ENCODE measurements around the gene WAC.
"Not testable (repeated sequence)": the region's sequence is repeated elsewhere in the genome, so short reads cannot be mapped to it uniquely, and the experiment has no call there.

The WAC gene

GRCh38 chr10:28587270-28587969 is 54.5 kb downstream of the WAC start:
- in situ Hi-C loops (cut with MboI; ENCODE audit: low sequenced_read_pairs) = no loop called here
- Histone ChIP-seq H3K4me1 (0 out of 2 replicates have a peak, but pooled peaks cover 4% of the 10 kb centered on the region), H3K27me3 (ENCODE audit: low read depth) (no peaks in the 10 kb centered on the region), H3K4me3 (no peak overlapping the region), H3K9me3 (no peaks in the 10 kb centered on the region), H3K36me3 (replicated peaks) (peaks cover 76% of the 10 kb centered on the region)
- no peak for DNase-seq (ENCODE audit: low spot score in 2 of 2)

GRCh38 chr10:28587970-28588290 is 55.0 kb downstream of the WAC start:
- H3K4me3 ChIP-seq = no peak overlapping the region
- in situ Hi-C loops (cut with MboI; ENCODE audit: low sequenced_read_pairs) = no loop called here
- H3K9me3 ChIP-seq = no peaks in the 10 kb centered on the region
- no peak for DNase-seq (ENCODE audit: low spot score in 2 of 2)
- no peaks in the 10 kb centered on the region for H3K27me3 ChIP-seq (ENCODE audit: low read depth)
- peaks cover 76% of the 10 kb centered on the region for H3K36me3 ChIP-seq (replicated peaks)
- H3K4me1 ChIP-seq = 0 out of 2 replicates have a peak, but pooled peaks cover 4% of the 10 kb centered on the region

- Histone ChIP-seq H3K4me3 (no peak overlapping the region), H3K36me3 (replicated peaks) (peaks cover 68% of the 10 kb centered on the region), H3K27me3 (ENCODE audit: low read depth) (no peaks in the 10 kb centered on the region), H3K4me1 (no peaks in the 10 kb centered on the region), H3K9me3 (no peaks in the 10 kb centered on the region)
- in situ Hi-C loops (cut with MboI; ENCODE audit: low sequenced_read_pairs) = no loop called here
- no peak for DNase-seq (ENCODE audit: low spot score in 2 of 2)
Observed at GRCh38 chr10:28592953-28593352, 60.0 kb downstream of the WAC start.

GRCh38 chr10:28593811-28594210 is 60.9 kb downstream of the WAC start:
- Histone ChIP-seq H3K4me3 (no peak overlapping the region), H3K27me3 (ENCODE audit: low read depth) (no peaks in the 10 kb centered on the region), H3K9me3 (no peaks in the 10 kb centered on the region), H3K4me1 (no peaks in the 10 kb centered on the region), H3K36me3 (replicated peaks) (peaks cover 64% of the 10 kb centered on the region)
- DNase-seq (ENCODE audit: low spot score in 2 of 2) = no peak
- in situ Hi-C loops (cut with MboI; ENCODE audit: low sequenced_read_pairs) = no loop called here

GRCh38 chr10:28594406-28594805 is 61.5 kb downstream of the WAC start:
- in situ Hi-C loops (cut with MboI; ENCODE audit: low sequenced_read_pairs) = no loop called here
- no peak for DNase-seq (ENCODE audit: low spot score in 2 of 2)
- Histone ChIP-seq H3K9me3 (no peaks in the 10 kb centered on the region), H3K36me3 (replicated peaks) (peaks cover 58% of the 10 kb centered on the region), H3K4me1 (no peaks in the 10 kb centered on the region), H3K27me3 (ENCODE audit: low read depth) (no peaks in the 10 kb centered on the region), H3K4me3 (no peak overlapping the region)

GRCh38 chr10:28595613-28596012 is 62.7 kb downstream of the WAC start:
- H3K27me3 ChIP-seq (ENCODE audit: low read depth) = no peaks in the 10 kb centered on the region
- DNase-seq (ENCODE audit: low spot score in 2 of 2) = no peak
- in situ Hi-C loops (cut with MboI; ENCODE audit: low sequenced_read_pairs) = no loop called here
- no peaks in the 10 kb centered on the region for H3K4me1 ChIP-seq
- peaks cover 46% of the 10 kb centered on the region for H3K36me3 ChIP-seq (replicated peaks)
- H3K9me3 ChIP-seq = no peaks in the 10 kb centered on the region
- H3K4me3 ChIP-seq = no peak overlapping the region

- no peak for DNase-seq (ENCODE audit: low spot score in 2 of 2)
- in situ Hi-C loops (cut with MboI; ENCODE audit: low sequenced_read_pairs) = no loop called here
- H3K36me3 ChIP-seq (replicated peaks) = peaks cover 23% of the 10 kb centered on the region
Observed at GRCh38 chr10:28600056-28600455, 67.1 kb downstream of the WAC start.

GRCh38 chr10:28601012-28601411 is 68.1 kb downstream of the WAC start:
- in situ Hi-C loops (cut with MboI; ENCODE audit: low sequenced_read_pairs) = no loop called here
- Histone ChIP-seq H3K9me3 (no peaks in the 10 kb centered on the region), H3K27me3 (ENCODE audit: low read depth) (no peaks in the 10 kb centered on the region), H3K4me1 (no peaks in the 10 kb centered on the region), H3K4me3 (no peak overlapping the region), H3K36me3 (replicated peaks) (peaks cover 16% of the 10 kb centered on the region)
- DNase-seq (ENCODE audit: low spot score in 2 of 2) = no peak

More at GRCh38 chr10:28600056-28600455, 67.1 kb downstream of the WAC start:
- no peaks in the 10 kb centered on the region for H3K4me1 ChIP-seq
- H3K9me3 ChIP-seq = no peaks in the 10 kb centered on the region
- H3K27me3 ChIP-seq (ENCODE audit: low read depth) = no peaks in the 10 kb centered on the region
- no peak overlapping the region for H3K4me3 ChIP-seq

- Histone ChIP-seq H3K36me3 (replicated peaks) (peaks cover 34% of the 10 kb centered on the region), H3K9me3 (no peaks in the 10 kb centered on the region), H3K27me3 (ENCODE audit: low read depth) (no peaks in the 10 kb centered on the region), H3K4me1 (no peaks in the 10 kb centered on the region), H3K4me3 (no peak overlapping the region)
- DNase-seq (ENCODE audit: low spot score in 2 of 2) = no peak
- in situ Hi-C loops (cut with MboI; ENCODE audit: low sequenced_read_pairs) = no loop called here
Observed at GRCh38 chr10:28604567-28605536, 71.9 kb downstream of the WAC start.

GRCh38 chr10:28606568-28606967 is 73.7 kb downstream of the WAC start:
- Histone ChIP-seq H3K9me3 (no peaks in the 10 kb centered on the region), H3K27me3 (ENCODE audit: low read depth) (no peaks in the 10 kb centered on the region), H3K4me3 (no peak overlapping the region), H3K36me3 (replicated peaks) (peaks cover 47% of the 10 kb centered on the region), H3K4me1 (no peaks in the 10 kb centered on the region)
- no peak for DNase-seq (ENCODE audit: low spot score in 2 of 2)
- in situ Hi-C loops (cut with MboI; ENCODE audit: low sequenced_read_pairs) = no loop called here

GRCh38 chr10:28609636-28610035 is 76.7 kb downstream of the WAC start:
- H3K27me3 ChIP-seq (ENCODE audit: low read depth); H3K4me1 ChIP-seq; in situ Hi-C loops (cut with MboI; ENCODE audit: low sequenced_read_pairs); DNase-seq (ENCODE audit: low spot score in 2 of 2); H3K4me3 ChIP-seq; H3K9me3 ChIP-seq: not testable (repeated sequence)
- H3K36me3 ChIP-seq (replicated peaks) = peaks cover 68% of the 10 kb centered on the region

GRCh38 chr10:28612877-28613276 is 80.0 kb downstream of the WAC start:
- Histone ChIP-seq H3K36me3 (replicated peaks) (peaks cover 87% of the 10 kb centered on the region), H3K4me3 (no peak overlapping the region), H3K9me3 (no peaks in the 10 kb centered on the region), H3K27me3 (ENCODE audit: low read depth) (no peaks in the 10 kb centered on the region), H3K4me1 (no peaks in the 10 kb centered on the region)
- no peak for DNase-seq (ENCODE audit: low spot score in 2 of 2)
- in situ Hi-C loops (cut with MboI; ENCODE audit: low sequenced_read_pairs) = no loop called here

GRCh38 chr10:28616514-28616913 is 83.6 kb downstream of the WAC start:
- DNase-seq (ENCODE audit: low spot score in 2 of 2) = no peak
- H3K9me3 ChIP-seq = no peaks in the 10 kb centered on the region
- H3K36me3 ChIP-seq (replicated peaks) = peaks cover 80% of the 10 kb centered on the region
- H3K4me3 ChIP-seq = no peak overlapping the region
- in situ Hi-C loops (cut with MboI; ENCODE audit: low sequenced_read_pairs) = no loop called here
- H3K27me3 ChIP-seq (ENCODE audit: low read depth) = no peaks in the 10 kb centered on the region
- H3K4me1 ChIP-seq = no peaks in the 10 kb centered on the region

- DNase-seq (ENCODE audit: low spot score in 2 of 2) = no peak
- H3K4me3 ChIP-seq = no peak overlapping the region
- peaks cover 56% of the 10 kb centered on the region for H3K36me3 ChIP-seq (replicated peaks)
- no peaks in the 10 kb centered on the region for H3K9me3 ChIP-seq
- in situ Hi-C loops (cut with MboI; ENCODE audit: low sequenced_read_pairs) = no loop called here
- no peaks in the 10 kb centered on the region for H3K27me3 ChIP-seq (ENCODE audit: low read depth)
- no peaks in the 10 kb centered on the region for H3K4me1 ChIP-seq
Observed at GRCh38 chr10:28619455-28619854, 86.5 kb downstream of the WAC start.
